Gastroesophageal sphincter (tissue), 4 donors: ENCODE data around the gene RAB11FIP5. TPM values are rescaled to one million over a fixed set of nuclear protein-coding genes. Genes with fewer than 3 reads are reported as not detected.

ENCODE experiments used
- ATAC-seq: fragments of 150-250 bp; one replicate; pipeline ENCODE4 v1.9.1; 2016; ENCODE audit warnings: mild to moderate bottlenecking, moderate library complexity
- H3K27ac ChIP-seq, 4 donors: fragments of 200-600 bp; sonication (generic) in 3 of 4; 1 replicate in 3 of 4; 2 replicates in 1 of 4; pipeline ENCODE4 v1.5.1; 2016 to 2019
- H3K27me3 ChIP-seq: fragments of 200-600 bp; sonication (generic); one replicate; pipeline ENCODE4 v1.5.1; 2019
- H3K36me3 ChIP-seq, 2 donors: fragments of 200-600 bp; sonication (generic); one replicate each; pipeline ENCODE4 v1.5.1; 2019; ENCODE audit warnings: control low read depth in 1 of 2
- H3K4me1 ChIP-seq, 3 donors: fragments of 200-600 bp; sonication (generic); 1 replicate in 2 of 3; 2 replicates in 1 of 3; pipeline ENCODE4 v1.5.1; 2016 to 2019; ENCODE audit warnings: control low read depth in 2 of 3
- H3K4me3 ChIP-seq, 2 donors: fragments of 200-600 bp; sonication (generic); one replicate each; pipeline ENCODE4 v1.5.1; 2019; ENCODE audit warnings: mild to moderate bottlenecking in 1 of 2, moderate library complexity in 1 of 2
- H3K9me3 ChIP-seq, 3 donors: fragments of 200-600 bp; sonication (generic); one replicate each; pipeline ENCODE4 v1.5.1; 2017 to 2019; ENCODE audit warnings: control low read depth in 2 of 3
- EP300 ChIP-seq: sonication (generic); formaldehyde crosslinking; IDR thresholded peaks from one replicate; pipeline ENCODE4 v1.6.1; 2017; ENCODE audit warnings: antibody characterized with exemption, mild to moderate bottlenecking
- POLR2A ChIP-seq, 2 donors: fragments of 450-650 bp; IDR thresholded peaks; one replicate each; pipeline ENCODE4 v1.6.1; 2017; ENCODE audit warnings: antibody characterized with exemption in 2 of 2, mild to moderate bottlenecking in 2 of 2, moderate library complexity in 1 of 2
- POLR2AphosphoS5 ChIP-seq: sonication (generic); formaldehyde crosslinking; IDR thresholded peaks from one replicate; pipeline ENCODE4 v1.6.1; 2017; ENCODE audit warnings: antibody characterized with exemption
- WGBS, 2 donors: methylation state at CpG; one replicate each; pipeline ENCODE4 v1.1.5; 2018; ENCODE audit warnings: low coverage in 1 of 2; 5-methylcytosine and 5-hydroxymethylcytosine counted together
- total RNA-seq, 4 donors: library from RNA; depleted of rRNA; stranded (reverse); fragments of >200 nt; gene quantifications; one replicate each; pipeline ENCODE4 v1.1.0, GENCODE V29; 2016
- TF ChIP-seq, protein P1 (sequence below), 4 experiments: fragments of 200-600 bp in 2 of 4; fragments of 450-650 bp in 2 of 4; sonication (generic) in 1 of 4; IDR thresholded peaks; one replicate each; pipeline ENCODE4 v1.5.1; 2017 to 2019; ENCODE audit warnings: antibody characterized with exemption in 4 of 4, mild to moderate bottlenecking in 2 of 4, moderate library complexity in 2 of 4

The RAB11FIP5 gene
- total RNA-seq, 4 donors from 2014 or later, result 25.4 to 49.5 (median 29.4) TPM

DNA sequence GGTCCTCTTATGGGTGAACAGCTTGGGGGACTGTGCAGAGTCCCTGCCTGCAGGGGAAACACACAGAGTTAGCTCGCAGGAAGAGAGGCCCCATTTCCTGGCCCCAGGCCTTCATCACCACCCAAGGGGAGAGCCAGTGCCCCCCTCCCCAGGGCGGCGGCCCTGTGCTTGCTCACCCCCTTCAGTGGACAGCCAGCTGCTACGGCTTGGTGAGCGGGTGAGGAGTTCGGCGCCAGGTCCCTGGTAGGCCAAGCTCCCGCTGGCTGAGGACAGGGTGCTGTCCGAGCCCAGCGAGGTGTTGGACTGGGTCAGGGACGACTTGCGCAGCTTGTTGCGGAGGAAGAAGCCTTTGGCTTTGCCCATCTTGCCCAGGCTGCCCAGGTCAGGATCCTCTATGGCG is 24.0 kb downstream of the RAB11FIP5 start:
- ATAC-seq, result no peak
- Histone ChIP-seq H3K4me3 (no peak overlapping the region), H3K27ac (peak overlapping the region in 2 of 4 donors; percentile 58 to 66), H3K4me1 (peaks cover 0 to 67% (median 13%) of the 10 kb centered on the region in 3 donors), H3K27me3 (no peaks in the 10 kb centered on the region), H3K36me3 (peaks cover 0 to 30% of the 10 kb centered on the region in 2 donors), H3K9me3 (no peaks in the 10 kb centered on the region)
- TF ChIP-seq, protein P1, sequence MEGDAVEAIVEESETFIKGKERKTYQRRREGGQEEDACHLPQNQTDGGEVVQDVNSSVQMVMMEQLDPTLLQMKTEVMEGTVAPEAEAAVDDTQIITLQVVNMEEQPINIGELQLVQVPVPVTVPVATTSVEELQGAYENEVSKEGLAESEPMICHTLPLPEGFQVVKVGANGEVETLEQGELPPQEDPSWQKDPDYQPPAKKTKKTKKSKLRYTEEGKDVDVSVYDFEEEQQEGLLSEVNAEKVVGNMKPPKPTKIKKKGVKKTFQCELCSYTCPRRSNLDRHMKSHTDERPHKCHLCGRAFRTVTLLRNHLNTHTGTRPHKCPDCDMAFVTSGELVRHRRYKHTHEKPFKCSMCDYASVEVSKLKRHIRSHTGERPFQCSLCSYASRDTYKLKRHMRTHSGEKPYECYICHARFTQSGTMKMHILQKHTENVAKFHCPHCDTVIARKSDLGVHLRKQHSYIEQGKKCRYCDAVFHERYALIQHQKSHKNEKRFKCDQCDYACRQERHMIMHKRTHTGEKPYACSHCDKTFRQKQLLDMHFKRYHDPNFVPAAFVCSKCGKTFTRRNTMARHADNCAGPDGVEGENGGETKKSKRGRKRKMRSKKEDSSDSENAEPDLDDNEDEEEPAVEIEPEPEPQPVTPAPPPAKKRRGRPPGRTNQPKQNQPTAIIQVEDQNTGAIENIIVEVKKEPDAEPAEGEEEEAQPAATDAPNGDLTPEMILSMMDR (IDR thresholded peaks at IDR 0.05), result no peak
- TF ChIP-seq POLR2A (IDR thresholded peaks at IDR 0.05) (no peak), EP300 (no peak), POLR2AphosphoS5 (no peak)
- WGBS, 2 donors, result 100% methylated on average over 2 of the region's 14 CpGs; no CpG with 5 or more reads in 1 of the 2 donors

DNA sequence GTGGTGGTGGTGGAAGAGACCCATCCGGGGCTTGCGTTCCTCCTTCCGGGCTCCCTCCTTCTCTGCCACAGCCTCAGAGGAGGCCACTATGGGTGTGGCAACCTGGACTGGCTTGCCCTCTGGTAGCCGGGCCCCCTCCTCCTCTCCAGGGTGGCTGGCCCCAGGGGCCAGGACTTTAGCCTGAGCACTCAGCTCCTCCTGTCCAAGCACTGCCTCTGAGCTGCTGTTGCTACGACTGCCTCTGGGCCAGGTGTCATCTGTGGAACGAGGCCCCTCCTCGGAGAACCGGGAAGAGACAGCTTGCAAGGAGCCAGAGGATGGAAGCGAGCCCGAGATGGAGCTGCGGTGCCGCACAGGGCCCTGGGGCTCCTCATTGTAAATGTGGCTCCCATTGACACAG is 24.5 kb downstream of the RAB11FIP5 start:
- H3K9me3 ChIP-seq, result no peaks in the 10 kb centered on the region
- 20 to 100% methylated on average over 1 of the region's 12 CpGs for WGBS, 2 donors
- peaks cover 0 to 62% (median 13%) of the 10 kb centered on the region in 3 donors for H3K4me1 ChIP-seq
- no peak overlapping the region for H3K27ac ChIP-seq
- H3K4me3 ChIP-seq, result no peak overlapping the region
- no peaks in the 10 kb centered on the region for H3K27me3 ChIP-seq
- TF ChIP-seq POLR2AphosphoS5, result no peak
- H3K36me3 ChIP-seq, result peaks cover 0 to 35% of the 10 kb centered on the region in 2 donors
- ATAC-seq, result no peak

DNA sequence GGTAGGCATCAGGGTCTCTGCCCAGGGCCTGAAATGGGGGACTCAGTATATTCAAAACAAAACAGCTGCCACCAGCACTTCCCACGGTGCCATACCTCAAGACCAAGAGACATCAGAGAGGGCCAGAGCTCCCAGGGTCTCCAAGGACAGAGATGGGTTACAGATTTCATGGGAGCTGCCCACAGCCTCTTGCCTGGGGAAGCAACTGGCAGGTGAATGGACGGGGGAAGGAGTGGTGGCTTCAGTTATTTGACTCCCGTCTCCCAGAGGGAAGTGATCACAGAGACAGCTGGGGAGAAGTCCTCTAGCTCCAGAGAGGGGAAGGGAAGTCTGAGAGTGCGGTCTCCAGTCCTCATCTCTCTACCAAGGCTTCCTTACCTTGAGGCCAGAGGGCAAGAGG is 25.4 kb downstream of the RAB11FIP5 start:
- Histone ChIP-seq H3K9me3 (no peaks in the 10 kb centered on the region), H3K4me1 (peaks cover 0 to 53% (median 13%) of the 10 kb centered on the region in 3 donors), H3K36me3 (peaks cover 0 to 35% of the 10 kb centered on the region in 2 donors), H3K4me3 (no peak overlapping the region), H3K27me3 (no peaks in the 10 kb centered on the region), H3K27ac (no peak overlapping the region)
- ATAC-seq, result no peak
- 60% methylated on average over 1 of the region's 4 CpGs; no CpG with 5 or more reads in 1 of the 2 donors for WGBS, 2 donors
- no peak for TF ChIP-seq EP300
- TF ChIP-seq, protein P1 (IDR thresholded peaks at IDR 0.05), result no peak
- no peak for TF ChIP-seq POLR2AphosphoS5
- TF ChIP-seq POLR2A (IDR thresholded peaks at IDR 0.05), result no peak

DNA sequence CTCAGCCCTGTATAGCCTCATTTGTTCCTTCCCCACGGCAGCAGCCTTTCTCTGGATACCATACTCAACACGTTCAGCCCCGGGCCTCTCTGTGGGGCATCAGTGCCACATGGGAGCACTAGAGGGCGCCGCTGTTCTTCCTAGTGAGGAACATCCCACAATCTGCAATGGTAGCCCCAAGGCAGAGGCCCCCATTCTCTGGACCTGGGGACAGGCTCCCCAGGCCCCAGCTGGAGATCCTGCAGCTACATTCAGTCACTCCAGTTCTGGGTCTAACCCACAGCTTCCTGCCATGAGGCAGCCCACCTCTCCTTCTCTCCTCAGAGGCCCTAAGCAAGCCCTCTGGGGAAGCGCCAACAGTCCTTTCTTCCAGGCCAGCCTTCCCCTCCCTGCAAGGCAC is 27.1 kb downstream of the RAB11FIP5 start:
- Histone ChIP-seq H3K27ac (no peak overlapping the region), H3K4me3 (no peak overlapping the region), H3K4me1 (peaks cover 0 to 37% (median 10%) of the 10 kb centered on the region in 3 donors), H3K36me3 (peaks cover 0 to 43% of the 10 kb centered on the region in 2 donors), H3K27me3 (no peaks in the 10 kb centered on the region), H3K9me3 (no peaks in the 10 kb centered on the region)
- no CpG with 5 or more reads among the region's 6 CpGs for WGBS, 2 donors
- no peak for TF ChIP-seq POLR2A (IDR thresholded peaks at IDR 0.05)
- no peak for TF ChIP-seq EP300
- TF ChIP-seq, protein P1 (IDR thresholded peaks at IDR 0.05), result peak in 3 of 4 experiments; percentile 79 to 97 (median 81)
- TF ChIP-seq POLR2AphosphoS5, result no peak
- peak; percentile 67 for ATAC-seq

DNA sequence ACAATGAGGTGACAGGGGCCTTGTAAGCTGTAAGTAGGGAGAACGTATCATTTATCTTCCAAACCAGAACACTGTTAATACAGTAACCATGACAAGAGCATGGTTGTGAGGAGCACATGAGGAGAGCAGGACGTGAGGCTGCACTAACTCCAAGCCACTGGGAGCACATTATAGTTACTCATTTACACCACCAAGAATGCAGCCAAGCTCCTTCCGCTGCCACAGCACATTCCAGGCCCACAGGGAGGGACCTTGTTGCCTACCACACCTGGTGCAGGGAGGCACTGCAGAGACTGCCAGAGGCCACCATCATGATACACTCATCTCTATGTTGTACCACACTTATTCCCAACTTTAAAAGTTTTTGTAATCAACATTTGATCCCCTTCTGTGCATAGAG is 27.8 kb downstream of the RAB11FIP5 start:
- ATAC-seq, result no peak
- 80 to 83% methylated on average over 1 to 2 of the region's 3 CpGs for WGBS, 2 donors
- no peak overlapping the region for H3K27ac ChIP-seq
- no peaks in the 10 kb centered on the region for H3K27me3 ChIP-seq
- TF ChIP-seq, protein P1 (IDR thresholded peaks at IDR 0.05), result no peak
- TF ChIP-seq EP300, result no peak
- no peak for TF ChIP-seq POLR2A (IDR thresholded peaks at IDR 0.05)
- TF ChIP-seq POLR2AphosphoS5, result no peak
- peaks cover 0 to 29% (median 6%) of the 10 kb centered on the region in 3 donors for H3K4me1 ChIP-seq
- no peaks in the 10 kb centered on the region for H3K9me3 ChIP-seq
- peaks cover 0 to 51% of the 10 kb centered on the region in 2 donors for H3K36me3 ChIP-seq
- no peak overlapping the region for H3K4me3 ChIP-seq
